Epidermal melanocyte (primary cell): Measurements from ENCODE around the gene IGFLR1.
"Not testable (repeated sequence)": the region's sequence is repeated elsewhere in the genome, so short reads cannot be mapped to it uniquely, and the experiment has no call there.

Source experiments
- DNase-seq: peaks from one replicate; pipeline ENCODE4 v3.0.0; 2011; ENCODE audit warnings: low spot score; ENCODE audit not compliant: insufficient read length

Gene IGFLR1

GRCh38 chr19:35777086-35777841, 35.0 kb upstream of the IGFLR1 start:
- peak; percentile 60 for DNase-seq

- DNase-seq = no peak
Measured at GRCh38 chr19:35776102-35776788, 34.0 kb upstream of the IGFLR1 start.

GRCh38 chr19:35775298-35776101, 33.2 kb upstream of the IGFLR1 start, which contains the start of gene ARHGAP33:
Gene ARHGAP33, plus strand, starts transcription at chr19:35775564. Its CDS starts 95 bp downstream, at chr19:35775659.
- peak; percentile 98 for DNase-seq

- DNase-seq = no peak
Measured at GRCh38 chr19:35775046-35775297, 32.7 kb upstream of the IGFLR1 start.

GRCh38 chr19:35774274-35775045, 32.2 kb upstream of the IGFLR1 start:
- no peak for DNase-seq

GRCh38 chr19:35773020-35773806, 31.0 kb upstream of the IGFLR1 start:
- no peak for DNase-seq

GRCh38 chr19:35772362-35772761, 30.1 kb upstream of the IGFLR1 start:
- not testable (repeated sequence) for DNase-seq

GRCh38 chr19:35768082-35768421, 25.8 kb upstream of the IGFLR1 start:
- DNase-seq = no peak

GRCh38 chr19:35767288-35768081, 25.2 kb upstream of the IGFLR1 start:
- DNase-seq = no peak

GRCh38 chr19:35766571-35767104, 24.4 kb upstream of the IGFLR1 start:
- DNase-seq = no peak

GRCh38 chr19:35764432-35765315, 22.4 kb upstream of the IGFLR1 start:
- DNase-seq = no peak

GRCh38 chr19:35760711-35761349, 18.6 kb upstream of the IGFLR1 start:
- no peak for DNase-seq

GRCh38 chr19:35759697-35760096, 17.4 kb upstream of the IGFLR1 start:
- DNase-seq = no peak

GRCh38 chr19:35757749-35758608, 15.7 kb upstream of the IGFLR1 start, which contains the start of gene PROSER3:
Gene PROSER3, plus strand, starts transcription at chr19:35758176. Its CDS starts 40 bp downstream, at chr19:35758216.
- DNase-seq = peak; percentile 96

GRCh38 chr19:35757231-35757748, 15.0 kb upstream of the IGFLR1 start:
- no peak for DNase-seq

- DNase-seq = no peak
Measured at GRCh38 chr19:35756377-35757230, 14.4 kb upstream of the IGFLR1 start, which contains the start of gene HSPB6. Gene HSPB6, minus strand, starts transcription at chr19:35757029. Its CDS starts 21 bp downstream, at chr19:35757008.
